ENCODE data around the gene GLOD4. TPM values are rescaled to one million over a fixed set of nuclear protein-coding genes. Genes with fewer than 3 reads are reported as not detected.

GLOD4 gene
- total and polyA plus RNA-seq, 4 donors, result 44.1 to 119 (median 90.6) TPM

DNA sequence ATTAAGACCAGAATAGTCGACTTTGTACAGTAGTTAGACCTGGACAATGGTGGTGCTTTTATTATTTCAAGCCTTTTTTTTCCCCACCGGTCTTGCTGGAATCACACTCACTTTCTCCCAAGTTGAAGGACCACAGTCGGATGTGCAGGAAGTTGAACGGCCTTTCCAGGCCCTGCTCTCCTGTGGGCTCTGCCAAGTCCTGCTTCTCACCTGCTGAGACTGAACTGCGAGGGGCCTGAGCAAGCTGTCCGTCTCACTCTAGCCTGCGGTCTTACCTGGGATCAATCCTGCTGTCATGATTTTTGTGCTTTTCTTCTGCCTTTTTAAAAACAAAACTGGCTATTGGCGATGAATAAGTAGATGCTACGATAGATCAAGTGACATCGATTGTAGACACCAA, 48.3 kb downstream of the GLOD4 start:
- WGBS (ENCODE audit: insufficient coverage), result 50% methylated on average over 8 of the region's 10 CpGs
- Histone ChIP-seq H3K27ac (ENCODE audit: low read depth, low read length) (no peak overlapping the region), H3K4me3 (ENCODE audit: low read depth, low read length) (peak overlapping the region; percentile 66)

DNA sequence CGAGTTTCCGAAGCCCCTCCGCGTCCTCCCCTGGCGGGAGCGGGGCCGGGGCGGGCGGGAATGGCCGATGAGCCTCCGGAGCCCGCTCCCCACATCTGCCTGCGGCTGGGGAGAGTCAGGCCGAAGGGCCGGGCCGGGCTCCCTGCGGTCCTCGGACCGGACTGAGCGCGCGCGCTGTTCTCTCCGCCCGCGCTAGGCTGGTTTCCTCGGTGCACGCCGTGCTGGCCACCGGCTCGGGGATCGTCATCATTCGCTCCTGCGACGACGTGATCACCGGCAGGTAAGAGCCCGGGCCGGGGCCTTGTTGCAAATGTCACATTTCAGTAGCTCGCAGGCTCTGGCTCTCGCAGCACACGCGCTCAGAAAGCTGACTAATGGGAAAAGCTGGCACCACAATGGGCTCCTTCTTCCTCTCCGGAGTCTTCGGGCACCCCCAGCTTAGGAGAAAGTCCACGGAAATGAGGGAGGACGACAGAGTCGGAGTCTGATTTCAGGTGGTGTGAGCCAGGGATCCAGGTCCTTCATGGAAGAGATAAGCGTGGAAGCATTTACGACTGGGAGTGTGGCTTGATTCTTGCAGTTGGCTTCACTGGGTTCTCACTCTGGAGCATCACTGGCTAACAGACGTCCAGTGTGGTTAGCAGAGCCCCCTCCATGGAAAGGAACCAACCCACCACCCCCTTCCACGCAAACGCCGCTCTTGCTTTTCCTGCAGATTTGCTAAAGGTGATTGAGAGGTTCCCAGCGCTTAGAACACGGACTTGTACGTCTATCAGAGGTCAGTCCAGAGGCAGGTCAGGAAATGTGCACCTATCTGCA, 49.0 kb downstream of the GLOD4 start:
- H3K27ac ChIP-seq (ENCODE audit: low read depth, low read length), result peak overlapping the region; percentile 47
- 2% methylated on average over 51 of the region's 57 CpGs for WGBS (ENCODE audit: insufficient coverage)
- no peaks in the 10 kb centered on the region for H3K9me3 ChIP-seq (ENCODE audit: control insufficient read depth, insufficient read depth, low read length)
- H3K4me3 ChIP-seq (ENCODE audit: low read depth, low read length), result peak overlapping the region; percentile 66
- H3K36me3 ChIP-seq (ENCODE audit: control insufficient read depth, insufficient read depth, low read length), result peaks cover 23% of the 10 kb centered on the region
- no peaks in the 10 kb centered on the region for H3K27me3 ChIP-seq (ENCODE audit: control insufficient read depth, insufficient read depth, low read length)
- DNase-seq (ENCODE audit: low read depth in 4 of 6, low spot score in 6 of 6), result peak in 2 of 6 donors; percentile 69 to 78
- H3K4me1 ChIP-seq (ENCODE audit: control insufficient read depth, insufficient read depth, low read length), result peaks cover 25% of the 10 kb centered on the region

More for the DNA sequence above, 48.3 kb downstream of the GLOD4 start:
- H3K27me3 ChIP-seq (ENCODE audit: control insufficient read depth, insufficient read depth, low read length), result no peaks in the 10 kb centered on the region
- H3K36me3 ChIP-seq (ENCODE audit: control insufficient read depth, insufficient read depth, low read length), result peaks cover 29% of the 10 kb centered on the region
- DNase-seq (ENCODE audit: low read depth in 4 of 6, low spot score in 6 of 6), result no peak
- peaks cover 25% of the 10 kb centered on the region for H3K4me1 ChIP-seq (ENCODE audit: control insufficient read depth, insufficient read depth, low read length)
- no peaks in the 10 kb centered on the region for H3K9me3 ChIP-seq (ENCODE audit: control insufficient read depth, insufficient read depth, low read length)

DNA sequence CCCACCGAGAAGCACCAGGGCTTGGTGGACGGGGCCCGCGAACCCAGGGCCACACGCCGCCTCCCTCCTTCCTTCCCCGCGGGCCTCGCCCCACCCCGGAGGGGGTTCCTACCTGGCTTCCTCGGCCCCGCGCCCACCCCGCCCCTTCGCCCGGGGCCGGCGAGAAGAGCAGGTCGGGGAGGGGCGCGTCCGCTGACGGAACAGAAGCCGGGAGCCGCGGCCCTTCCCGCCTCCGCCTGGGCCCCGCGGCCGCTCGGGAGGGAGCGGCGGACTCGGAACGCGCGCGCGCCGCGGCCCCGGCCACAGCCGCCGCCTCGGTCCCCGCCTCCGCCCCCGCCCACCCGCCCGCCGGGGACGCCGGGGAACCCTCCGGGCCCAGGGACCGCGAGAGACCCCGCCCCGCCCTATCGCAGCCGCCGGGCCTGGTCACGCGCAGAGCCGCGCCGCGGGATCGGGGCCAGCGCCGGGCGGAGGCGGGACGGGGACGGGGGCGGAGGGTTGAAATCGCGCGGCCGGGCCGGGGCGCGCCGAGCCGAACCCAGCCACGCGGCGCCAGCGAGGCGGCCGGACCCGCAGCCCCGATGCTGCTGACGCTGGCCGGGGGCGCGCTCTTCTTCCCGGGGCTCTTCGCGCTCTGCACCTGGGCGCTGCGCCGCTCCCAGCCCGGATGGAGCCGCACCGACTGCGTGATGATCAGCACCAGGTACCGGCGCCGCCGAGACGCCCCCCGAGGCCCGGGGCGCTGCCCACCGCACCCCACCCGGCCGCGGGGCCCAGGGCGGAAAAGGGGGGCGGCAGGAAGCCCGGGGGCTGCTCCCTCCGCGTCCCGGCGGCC, 49.8 kb downstream of the GLOD4 start, which contains the start of gene TLCD3A:
Gene TLCD3A, plus strand, starts transcription at position 530 of the 835 bp plus-strand sequence. Its CDS starts 52 bp downstream, at position 582.
- H3K9me3 ChIP-seq (ENCODE audit: control insufficient read depth, insufficient read depth, low read length), result no peaks in the 10 kb centered on the region
- peak in 2 of 6 donors; percentile 80 to 87 for DNase-seq (ENCODE audit: low read depth in 4 of 6, low spot score in 6 of 6)
- H3K27me3 ChIP-seq (ENCODE audit: control insufficient read depth, insufficient read depth, low read length), result no peaks in the 10 kb centered on the region
- H3K36me3 ChIP-seq (ENCODE audit: control insufficient read depth, insufficient read depth, low read length), result peaks cover 19% of the 10 kb centered on the region
- H3K4me3 ChIP-seq (ENCODE audit: low read depth, low read length), result peak within 1 kb of the TSS; percentile 66
- under 1% methylated on average over 126 of the region's 126 CpGs for WGBS (ENCODE audit: insufficient coverage)
- peaks cover 25% of the 10 kb centered on the region for H3K4me1 ChIP-seq (ENCODE audit: control insufficient read depth, insufficient read depth, low read length)
- H3K27ac ChIP-seq (ENCODE audit: low read depth, low read length), result peak within 1 kb of the TSS; percentile 47

DNA sequence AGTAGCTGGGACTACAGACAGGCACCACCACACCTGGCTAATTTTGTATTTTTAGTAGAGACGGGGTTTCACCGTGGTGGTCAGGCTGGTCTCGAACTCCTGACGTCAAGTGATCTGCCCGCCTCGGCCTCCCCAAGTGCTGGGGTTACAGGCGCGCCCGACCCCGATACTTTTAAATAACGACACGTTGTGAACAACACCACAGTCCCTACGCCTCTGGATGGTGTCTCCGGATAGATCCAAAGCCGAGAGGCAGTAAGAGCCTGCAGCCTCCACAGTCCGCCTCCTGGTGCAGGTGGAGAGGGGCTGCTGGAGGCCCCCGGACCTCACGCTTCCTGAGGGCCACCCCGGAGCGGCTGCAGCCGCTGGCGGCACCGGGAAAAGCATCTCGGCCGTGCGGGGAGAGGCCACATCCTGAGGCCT, 50.4 kb downstream of the GLOD4 start:
- peak overlapping the region; percentile 22 for H3K27ac ChIP-seq (ENCODE audit: low read depth, low read length)
- H3K27me3 ChIP-seq (ENCODE audit: control insufficient read depth, insufficient read depth, low read length), result no peaks in the 10 kb centered on the region
- WGBS (ENCODE audit: insufficient coverage), result 9% methylated on average over 26 of the region's 26 CpGs
- H3K36me3 ChIP-seq (ENCODE audit: control insufficient read depth, insufficient read depth, low read length), result peaks cover 16% of the 10 kb centered on the region
- no peaks in the 10 kb centered on the region for H3K9me3 ChIP-seq (ENCODE audit: control insufficient read depth, insufficient read depth, low read length)
- H3K4me1 ChIP-seq (ENCODE audit: control insufficient read depth, insufficient read depth, low read length), result peaks cover 25% of the 10 kb centered on the region
- peak overlapping the region; percentile 52 for H3K4me3 ChIP-seq (ENCODE audit: low read depth, low read length)
- peak in 1 of 6 donors; percentile 59 for DNase-seq (ENCODE audit: low read depth in 4 of 6, low spot score in 6 of 6)

DNA sequence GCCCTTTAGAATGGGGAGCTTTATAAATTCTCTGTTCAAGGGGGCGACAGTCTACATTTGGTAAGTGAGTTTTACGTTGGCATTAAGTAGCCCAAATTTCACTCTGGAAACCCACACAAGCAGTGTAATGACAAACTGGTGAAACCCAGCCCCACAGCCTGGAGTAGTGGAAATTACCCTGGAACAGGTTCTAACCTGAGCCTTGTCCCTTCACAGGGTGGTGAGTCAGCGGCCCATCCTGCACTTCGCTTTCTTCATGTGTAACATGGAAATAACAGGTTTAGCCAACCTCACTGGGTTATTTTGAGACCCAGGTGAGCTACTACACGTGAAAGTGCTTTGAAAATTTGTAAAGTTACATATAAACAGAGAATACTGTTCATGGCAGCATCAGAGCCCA, 53.2 kb downstream of the GLOD4 start:
- Histone ChIP-seq H3K27me3 (ENCODE audit: control insufficient read depth, insufficient read depth, low read length) (no peaks in the 10 kb centered on the region), H3K9me3 (ENCODE audit: control insufficient read depth, insufficient read depth, low read length) (no peaks in the 10 kb centered on the region), H3K4me1 (ENCODE audit: control insufficient read depth, insufficient read depth, low read length) (peaks cover 16% of the 10 kb centered on the region), H3K36me3 (ENCODE audit: control insufficient read depth, insufficient read depth, low read length) (peaks cover 5% of the 10 kb centered on the region), H3K4me3 (ENCODE audit: low read depth, low read length) (no peak overlapping the region), H3K27ac (ENCODE audit: low read depth, low read length) (no peak overlapping the region)
- no peak for DNase-seq (ENCODE audit: low read depth in 4 of 6, low spot score in 6 of 6)
- WGBS (ENCODE audit: insufficient coverage), result 100% methylated on average over 2 of the region's 5 CpGs

DNA sequence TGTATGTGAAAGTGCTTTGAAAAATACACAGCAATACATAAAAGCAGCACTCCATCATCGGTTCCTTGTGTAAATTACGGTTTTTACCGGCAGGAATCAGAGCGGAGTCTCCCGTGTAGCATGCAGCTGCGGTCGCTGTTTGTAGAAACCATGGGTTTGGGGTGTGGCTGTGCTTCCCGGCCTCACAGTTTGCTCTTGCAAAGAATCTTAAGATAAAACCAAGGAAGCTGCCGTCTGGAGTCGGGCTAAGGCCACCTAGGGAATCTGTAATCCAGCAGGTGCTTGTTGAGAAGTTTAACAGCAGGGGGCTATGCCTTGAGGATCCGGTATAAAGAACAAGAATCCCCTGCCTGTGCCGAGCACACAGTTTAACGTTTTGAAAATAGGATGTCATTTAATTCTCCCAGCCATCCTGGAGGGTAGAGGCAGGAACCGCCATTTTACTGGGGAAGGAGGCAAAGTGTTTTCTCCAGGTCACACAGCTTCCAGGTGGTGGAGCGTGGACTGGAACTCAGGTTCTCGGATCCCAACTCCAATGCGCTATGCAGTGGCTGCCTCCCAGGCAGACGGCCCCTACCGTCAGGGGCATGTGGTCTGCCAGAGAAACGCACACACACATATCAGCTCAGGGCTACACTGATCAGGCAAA, 55.7 kb downstream of the GLOD4 start:
- DNase-seq (ENCODE audit: low read depth in 4 of 6, low spot score in 6 of 6), result peak in 1 of 6 donors; percentile 8
- Histone ChIP-seq H3K36me3 (ENCODE audit: control insufficient read depth, insufficient read depth, low read length) (peaks cover 5% of the 10 kb centered on the region), H3K4me1 (ENCODE audit: control insufficient read depth, insufficient read depth, low read length) (peaks cover 1% of the 10 kb centered on the region), H3K9me3 (ENCODE audit: control insufficient read depth, insufficient read depth, low read length) (no peaks in the 10 kb centered on the region), H3K27ac (ENCODE audit: low read depth, low read length) (no peak overlapping the region), H3K4me3 (ENCODE audit: low read depth, low read length) (no peak overlapping the region), H3K27me3 (ENCODE audit: control insufficient read depth, insufficient read depth, low read length) (no peaks in the 10 kb centered on the region)
- WGBS (ENCODE audit: insufficient coverage), result 48% methylated on average over 15 of the region's 20 CpGs

DNA sequence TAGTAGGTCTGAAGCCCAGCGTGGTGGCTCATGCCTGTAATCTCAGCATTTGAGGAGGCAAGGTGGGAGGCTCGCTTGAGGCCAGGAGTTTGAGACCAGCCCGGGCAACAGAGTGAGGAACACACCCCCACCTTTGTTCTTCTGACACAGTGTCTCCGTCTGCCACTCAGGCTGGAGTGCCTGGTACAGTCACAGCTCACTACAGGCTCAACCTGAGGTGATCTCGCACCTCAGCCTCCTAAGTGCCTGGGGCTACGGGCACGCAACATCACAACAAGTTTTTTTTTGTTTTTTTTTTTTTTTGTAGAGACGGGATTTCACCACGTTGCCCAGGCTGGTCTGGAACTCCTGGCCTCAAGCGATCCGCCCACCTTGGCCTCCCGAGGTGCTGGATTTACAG, 56.3 kb downstream of the GLOD4 start:
- 83% methylated on average over 8 of the region's 12 CpGs for WGBS (ENCODE audit: insufficient coverage)
- H3K36me3 ChIP-seq (ENCODE audit: control insufficient read depth, insufficient read depth, low read length), result peaks cover 5% of the 10 kb centered on the region
- DNase-seq (ENCODE audit: low read depth in 4 of 6, low spot score in 6 of 6), result no peak
- H3K9me3 ChIP-seq (ENCODE audit: control insufficient read depth, insufficient read depth, low read length), result no peaks in the 10 kb centered on the region
- H3K27me3 ChIP-seq (ENCODE audit: control insufficient read depth, insufficient read depth, low read length), result no peaks in the 10 kb centered on the region
- no peak overlapping the region for H3K27ac ChIP-seq (ENCODE audit: low read depth, low read length)
- no peak overlapping the region for H3K4me3 ChIP-seq (ENCODE audit: low read depth, low read length)
- H3K4me1 ChIP-seq (ENCODE audit: control insufficient read depth, insufficient read depth, low read length), result no peaks in the 10 kb centered on the region

DNA sequence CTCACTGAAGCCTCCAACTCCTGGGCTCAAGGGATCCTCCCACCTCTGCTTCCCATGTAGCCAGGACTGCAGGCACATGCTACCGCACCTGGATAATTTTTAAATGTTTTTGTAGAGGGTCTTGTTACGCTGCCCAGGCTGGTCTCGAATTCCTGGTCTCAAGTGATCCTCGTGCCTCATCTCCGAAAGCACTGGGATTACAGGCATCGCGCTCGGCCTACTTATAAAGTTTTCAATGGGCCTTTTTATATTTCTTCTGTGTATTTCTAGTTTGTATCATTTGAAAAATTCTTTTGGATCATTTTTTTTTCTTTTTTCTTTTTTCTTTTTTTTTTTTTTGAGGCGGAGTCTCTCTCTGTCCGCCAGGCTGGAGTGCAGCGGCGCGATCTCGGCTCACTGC, 57.0 kb downstream of the GLOD4 start:
- Histone ChIP-seq H3K4me3 (ENCODE audit: low read depth, low read length) (no peak overlapping the region), H3K27ac (ENCODE audit: low read depth, low read length) (no peak overlapping the region), H3K4me1 (ENCODE audit: control insufficient read depth, insufficient read depth, low read length) (no peaks in the 10 kb centered on the region), H3K36me3 (ENCODE audit: control insufficient read depth, insufficient read depth, low read length) (peaks cover 2% of the 10 kb centered on the region), H3K9me3 (ENCODE audit: control insufficient read depth, insufficient read depth, low read length) (no peaks in the 10 kb centered on the region), H3K27me3 (ENCODE audit: control insufficient read depth, insufficient read depth, low read length) (no peaks in the 10 kb centered on the region)
- no peak for DNase-seq (ENCODE audit: low read depth in 4 of 6, low spot score in 6 of 6)
- WGBS (ENCODE audit: insufficient coverage), result 95% methylated on average over 6 of the region's 14 CpGs

DNA sequence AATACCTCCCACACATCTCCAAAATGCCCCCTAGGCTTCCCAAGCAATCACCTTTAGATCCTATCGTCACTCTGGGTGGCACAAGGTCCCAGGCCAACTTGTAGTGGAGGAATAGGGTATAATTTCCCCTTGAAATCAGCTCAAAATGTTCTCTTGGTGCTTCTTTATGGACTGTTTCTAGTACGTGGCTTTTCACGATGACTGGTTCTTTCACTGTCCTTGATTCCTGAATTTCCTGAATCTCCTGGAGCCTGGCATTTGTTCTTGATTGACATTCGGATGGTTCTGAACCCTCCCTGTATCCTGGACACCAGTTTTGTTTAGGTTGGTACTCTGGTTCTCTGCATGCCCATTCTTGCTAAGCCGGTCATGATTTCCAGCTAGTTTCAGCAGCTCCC, 60.5 kb downstream of the GLOD4 start:
- H3K36me3 ChIP-seq (ENCODE audit: control insufficient read depth, insufficient read depth, low read length), result peaks cover 5% of the 10 kb centered on the region
- H3K4me1 ChIP-seq (ENCODE audit: control insufficient read depth, insufficient read depth, low read length), result peaks cover 3% of the 10 kb centered on the region
- H3K9me3 ChIP-seq (ENCODE audit: control insufficient read depth, insufficient read depth, low read length), result no peaks in the 10 kb centered on the region
- no peak for DNase-seq (ENCODE audit: low read depth in 4 of 6, low spot score in 6 of 6)
- no peak overlapping the region for H3K27ac ChIP-seq (ENCODE audit: low read depth, low read length)
- 46% methylated on average over 3 of the region's 5 CpGs for WGBS (ENCODE audit: insufficient coverage)
- H3K4me3 ChIP-seq (ENCODE audit: low read depth, low read length), result no peak overlapping the region
- H3K27me3 ChIP-seq (ENCODE audit: control insufficient read depth, insufficient read depth, low read length), result no peaks in the 10 kb centered on the region

Measured in spinal cord (tissue), 10 donors.